DND-41 (cell line): ENCODE measurements around the gene AQP2.

Source experiments
- ATAC-seq: fragments of 200-7000 bp; cut with Tn5 transposase; 3 replicates; pipeline ENCODE4 v1.9.1; 2021; ENCODE audit warnings: low read depth; ENCODE audit not compliant: insufficient read depth
- DNase-seq: peaks from one replicate; pipeline ENCODE4 v3.0.0-alpha.2; 2020
- H2AFZ ChIP-seq: 2 replicates; pipeline ENCODE4 v1.6.0; 2012; ENCODE audit warnings: low read depth, low read length
- H3K27ac ChIP-seq: 2 replicates; pipeline ENCODE4 v1.5.1; 2012; ENCODE audit warnings: low read length, inconsistent platforms
- H3K27me3 ChIP-seq: fragments of 200-600 bp; sonication (generic); 2 replicates; pipeline ENCODE4 v1.6.0; 2012; ENCODE audit warnings: low read length, mild to moderate bottlenecking, inconsistent platforms; ENCODE audit not compliant: insufficient read depth, poor library complexity
- H3K36me3 ChIP-seq: 2 replicates; pipeline ENCODE4 v1.5.1; 2012; ENCODE audit warnings: low read length, inconsistent platforms; ENCODE audit not compliant: insufficient read depth
- H3K4me1 ChIP-seq: 2 replicates; pipeline ENCODE4 v1.5.1; 2012; ENCODE audit warnings: mild to moderate bottlenecking, low read length; ENCODE audit not compliant: insufficient read depth
- H3K4me2 ChIP-seq: 2 replicates; pipeline ENCODE4 v1.6.0; 2012; ENCODE audit warnings: mild to moderate bottlenecking, moderate library complexity, low read length, inconsistent platforms; ENCODE audit not compliant: insufficient read depth
- H3K4me3 ChIP-seq, 2 experiments: fragments of 200-600 bp in 1 of 2; shearing (Covaris generic) in 1 of 2; 2 replicates each; pipeline ENCODE4 v1.5.1; 2012 to 2016; ENCODE audit warnings: inconsistent platforms in 2 of 2, low read length in 2 of 2, mild to moderate bottlenecking in 2 of 2, low read depth in 1 of 2, moderate library complexity in 1 of 2
- H3K79me2 ChIP-seq: 2 replicates; pipeline ENCODE4 v1.6.0; 2012; ENCODE audit warnings: low read length, inconsistent platforms; ENCODE audit not compliant: insufficient read depth
- H3K9ac ChIP-seq: 2 replicates; pipeline ENCODE4 v1.6.0; 2012; ENCODE audit warnings: low read depth, mild to moderate bottlenecking, inconsistent platforms, low read length, moderate library complexity
- H3K9me3 ChIP-seq: 2 replicates; pipeline ENCODE4 v1.5.1; 2012; ENCODE audit warnings: low read length, moderate library complexity, mild to moderate bottlenecking, inconsistent platforms; ENCODE audit not compliant: insufficient read depth, severe bottlenecking
- H4K20me1 ChIP-seq: 2 replicates; pipeline ENCODE4 v1.6.0; 2012; ENCODE audit warnings: low read length; ENCODE audit not compliant: insufficient read depth
- EZH2 ChIP-seq: IDR thresholded peaks from 3 replicates; pipeline ENCODE4 v1.6.1; 2012; ENCODE audit warnings: borderline replicate concordance, low read depth, mild to moderate bottlenecking, moderate library complexity, low read length, inconsistent platforms; ENCODE audit not compliant: severe bottlenecking
- TF ChIP-seq, protein P1 (sequence below): IDR thresholded peaks from 2 replicates; pipeline ENCODE4 v1.5.1; 2012; ENCODE audit warnings: borderline replicate concordance, low read length, moderate library complexity, mild to moderate bottlenecking; ENCODE audit not compliant: poor library complexity, severe bottlenecking; ENCODE audit errors: extremely low read depth

The AQP2 gene

DNA sequence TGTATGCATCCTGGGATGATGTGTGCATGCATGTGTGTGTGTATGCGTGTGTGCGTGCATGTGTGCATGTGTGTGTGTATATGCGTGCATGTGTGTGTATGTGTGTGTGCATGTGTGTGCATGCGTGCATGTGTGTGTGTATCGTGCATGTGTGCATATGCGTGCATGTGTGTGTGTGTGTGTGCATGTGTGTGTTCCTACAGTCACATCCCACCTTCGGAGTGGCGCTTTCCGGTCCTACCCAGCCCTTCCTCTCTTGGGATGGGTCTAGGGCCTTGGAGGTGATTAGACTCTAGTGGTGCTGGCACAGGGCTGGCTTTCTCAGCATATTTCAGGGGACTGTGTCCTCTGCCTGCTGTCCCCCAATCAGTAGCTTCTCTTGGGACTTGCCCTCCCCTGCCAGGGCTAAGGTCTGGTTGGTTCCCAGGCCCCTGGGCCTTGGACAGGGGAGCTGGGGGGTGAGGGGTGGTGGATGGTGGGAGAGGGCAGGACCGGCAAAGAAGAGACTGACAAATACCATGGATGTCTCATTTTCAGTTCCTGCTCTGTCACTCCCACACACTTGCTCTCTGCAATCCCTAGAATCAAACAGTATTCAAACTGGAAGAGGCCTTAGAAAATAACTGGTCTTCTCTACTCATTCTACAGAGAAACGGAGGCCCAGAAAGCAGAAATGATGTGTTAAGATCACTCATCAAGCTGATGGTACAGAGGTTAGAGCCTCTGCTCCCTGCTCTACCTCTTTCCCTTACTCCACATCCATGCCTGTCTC, 24.9 kb upstream of the AQP2 start:
- Histone ChIP-seq H4K20me1 (peaks cover 2% of the 10 kb centered on the region; the same call in 1 of the 2 replicates), H3K4me3 (no peak overlapping the region), H3K4me1 (no peaks in the 10 kb centered on the region), H3K9me3 (no peaks in the 10 kb centered on the region), H3K79me2 (no peaks in the 10 kb centered on the region), H3K27ac (no peak overlapping the region), H2AFZ (no peak overlapping the region), H3K36me3 (no peaks in the 10 kb centered on the region), H3K9ac (no peak overlapping the region), H3K27me3 (peaks cover 4% of the 10 kb centered on the region), H3K4me2 (no peak overlapping the region)
- DNase-seq = no peak
- no peak for TF ChIP-seq EZH2
- TF ChIP-seq, protein P1, sequence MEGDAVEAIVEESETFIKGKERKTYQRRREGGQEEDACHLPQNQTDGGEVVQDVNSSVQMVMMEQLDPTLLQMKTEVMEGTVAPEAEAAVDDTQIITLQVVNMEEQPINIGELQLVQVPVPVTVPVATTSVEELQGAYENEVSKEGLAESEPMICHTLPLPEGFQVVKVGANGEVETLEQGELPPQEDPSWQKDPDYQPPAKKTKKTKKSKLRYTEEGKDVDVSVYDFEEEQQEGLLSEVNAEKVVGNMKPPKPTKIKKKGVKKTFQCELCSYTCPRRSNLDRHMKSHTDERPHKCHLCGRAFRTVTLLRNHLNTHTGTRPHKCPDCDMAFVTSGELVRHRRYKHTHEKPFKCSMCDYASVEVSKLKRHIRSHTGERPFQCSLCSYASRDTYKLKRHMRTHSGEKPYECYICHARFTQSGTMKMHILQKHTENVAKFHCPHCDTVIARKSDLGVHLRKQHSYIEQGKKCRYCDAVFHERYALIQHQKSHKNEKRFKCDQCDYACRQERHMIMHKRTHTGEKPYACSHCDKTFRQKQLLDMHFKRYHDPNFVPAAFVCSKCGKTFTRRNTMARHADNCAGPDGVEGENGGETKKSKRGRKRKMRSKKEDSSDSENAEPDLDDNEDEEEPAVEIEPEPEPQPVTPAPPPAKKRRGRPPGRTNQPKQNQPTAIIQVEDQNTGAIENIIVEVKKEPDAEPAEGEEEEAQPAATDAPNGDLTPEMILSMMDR = no peak
- no peak for ATAC-seq

DNA sequence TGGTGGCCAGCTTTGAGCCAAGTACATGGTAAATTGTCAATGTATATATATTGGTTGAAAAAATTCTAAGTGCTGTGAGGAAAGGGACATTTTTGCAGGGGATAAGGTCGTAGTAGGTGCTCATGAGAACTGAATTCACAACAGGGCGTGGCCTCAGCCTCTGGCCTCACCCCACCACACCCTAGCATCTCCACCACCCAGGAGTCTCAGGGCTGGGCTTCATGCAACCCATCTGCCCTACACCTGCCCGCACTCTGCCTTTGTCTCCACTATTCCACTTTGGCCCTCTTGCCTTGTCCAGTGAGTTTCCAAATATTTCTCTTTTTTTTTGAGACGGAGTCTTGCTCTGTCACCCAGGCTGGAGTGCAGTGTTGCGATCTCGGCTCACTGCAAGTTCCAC, 22.1 kb upstream of the AQP2 start:
- H3K9me3 ChIP-seq = no peaks in the 10 kb centered on the region
- H4K20me1 ChIP-seq = no peaks in the 10 kb centered on the region
- H3K79me2 ChIP-seq = no peaks in the 10 kb centered on the region
- peaks cover 12% of the 10 kb centered on the region for H3K27me3 ChIP-seq
- DNase-seq = no peak
- no peak overlapping the region for H3K4me2 ChIP-seq
- no peak overlapping the region for H3K4me3 ChIP-seq
- no peaks in the 10 kb centered on the region for H3K36me3 ChIP-seq
- TF ChIP-seq, protein P1 = no peak
- TF ChIP-seq EZH2 = no peak
- H3K27ac ChIP-seq = no peak overlapping the region
- no peak overlapping the region for H3K9ac ChIP-seq
- H2AFZ ChIP-seq = no peak overlapping the region
- H3K4me1 ChIP-seq = no peaks in the 10 kb centered on the region
- ATAC-seq = no peak

- Histone ChIP-seq H2AFZ (no peak overlapping the region), H4K20me1 (no peaks in the 10 kb centered on the region), H3K27me3 (peaks cover 12% of the 10 kb centered on the region), H3K4me3 (no peak overlapping the region), H3K4me1 (no peaks in the 10 kb centered on the region), H3K79me2 (no peaks in the 10 kb centered on the region), H3K9ac (no peak overlapping the region), H3K27ac (no peak overlapping the region), H3K36me3 (no peaks in the 10 kb centered on the region), H3K9me3 (no peaks in the 10 kb centered on the region), H3K4me2 (no peak overlapping the region)
- DNase-seq = no peak
- ATAC-seq = no peak
- TF ChIP-seq EZH2 = no peak
- TF ChIP-seq, protein P1 = no peak
Observed at GRCh38 chr12:49929581-49929980, 21.0 kb upstream of the AQP2 start.
